Hepatocyte (in vitro differentiated cells): Measurements from ENCODE around the gene OR6C70. TPM values are rescaled to one million over a fixed set of nuclear protein-coding genes. Genes with fewer than 3 reads are reported as not detected.

Experiments used
- DNase-seq: peaks from one replicate; pipeline ENCODE4 v3.0.0-alpha.2; 2016; ENCODE audit warnings: low spot score
- H2AFZ ChIP-seq: fragments of 200-600 bp; sonication (generic); 2 replicates; pipeline ENCODE4 v1.6.0; 2016; ENCODE audit warnings: antibody characterized with exemption, mild to moderate bottlenecking
- H3K27ac ChIP-seq: fragments of 200-600 bp; sonication (generic); 2 replicates; pipeline ENCODE4 v1.5.1; 2016; ENCODE audit warnings: mild to moderate bottlenecking
- H3K27me3 ChIP-seq: fragments of 200-600 bp; sonication (generic); 2 replicates; pipeline ENCODE4 v1.6.1; 2016
- H3K36me3 ChIP-seq: fragments of 200-600 bp; sonication (generic); replicated peaks from 2 replicates; pipeline ENCODE4 v1.5.1; 2016; ENCODE audit warnings: low read depth; ENCODE audit not compliant: insufficient read depth
- H3K4me1 ChIP-seq: fragments of 200-600 bp; sonication (generic); 2 replicates; pipeline ENCODE4 v1.5.1; 2016; ENCODE audit warnings: mild to moderate bottlenecking, moderate library complexity; ENCODE audit not compliant: insufficient read depth
- H3K4me2 ChIP-seq: fragments of 200-600 bp; sonication (generic); 2 replicates; pipeline ENCODE4 v1.6.0; 2016
- H3K4me3 ChIP-seq: fragments of 200-600 bp; sonication (generic); 2 replicates; pipeline ENCODE4 v1.5.1; 2016; ENCODE audit warnings: mild to moderate bottlenecking
- H3K79me2 ChIP-seq: fragments of 200-600 bp; sonication (generic); 2 replicates; pipeline ENCODE4 v1.6.0; 2017; ENCODE audit warnings: mild to moderate bottlenecking
- H3K9me2 ChIP-seq: fragments of 200-600 bp; sonication (generic); replicated peaks from 2 replicates; pipeline ENCODE4 v1.6.0; 2017; ENCODE audit warnings: mild to moderate bottlenecking; ENCODE audit not compliant: insufficient read depth
- H3K9me3 ChIP-seq: fragments of 200-600 bp; sonication (generic); 2 replicates; pipeline ENCODE4 v1.5.1; 2016; ENCODE audit warnings: low read depth, mild to moderate bottlenecking
- H4K20me1 ChIP-seq: fragments of 200-600 bp; sonication (generic); 2 replicates; pipeline ENCODE4 v1.6.0; 2016; ENCODE audit warnings: mild to moderate bottlenecking; ENCODE audit not compliant: insufficient read depth, poor library complexity, severe bottlenecking
- CTCF ChIP-seq: fragments of 200-600 bp; sonication (generic); IDR thresholded peaks from 2 replicates; pipeline ENCODE4 v1.5.1; 2016; ENCODE audit warnings: antibody characterized with exemption, mild to moderate bottlenecking; ENCODE audit not compliant: poor library complexity
- EZH2 ChIP-seq: fragments of 200-600 bp; sonication (generic); IDR thresholded peaks from 2 replicates; pipeline ENCODE4 v1.6.1; 2016; ENCODE audit warnings: antibody characterized with exemption, mild to moderate bottlenecking, borderline replicate concordance
- EZH2phosphoT487 ChIP-seq: fragments of 200-600 bp; sonication (generic); IDR thresholded peaks from one replicate; pipeline ENCODE4 v1.6.1; 2018; ENCODE audit warnings: antibody characterized with exemption, mild to moderate bottlenecking, low read depth, moderate library complexity; ENCODE audit not compliant: unreplicated experiment, severe bottlenecking
- WGBS: methylation state at CpG from one replicate; pipeline ENCODE4 v1.1.6; 2016; ENCODE audit warnings: low lambda C conversion rate; ENCODE audit errors: missing lambda C conversion rate; 5-methylcytosine and 5-hydroxymethylcytosine counted together
- polyA plus RNA-seq: library from polyadenylated mRNA; unstranded; fragments of >200 nt; fragmentation: Nextera tagmentation; extraction: Ambion mirVana; gene quantifications from 2 replicates; pipeline ENCODE4 v1.2.1, GENCODE V29; 2016
- total RNA-seq: library from RNA; depleted of rRNA; stranded (reverse); fragments of >200 nt; gene quantifications from 2 replicates; pipeline ENCODE4 v1.2.3, GENCODE V29; 2014

OR6C70 gene
- total and polyA plus RNA-seq, 2 experiments from 2014 or later = not detected

- TF ChIP-seq EZH2phosphoT487 = no peak
- no peak for TF ChIP-seq EZH2
- TF ChIP-seq CTCF = no peak
- Histone ChIP-seq H3K4me3 (no peak overlapping the region), H3K79me2 (no peaks in the 10 kb centered on the region), H4K20me1 (no peaks in the 10 kb centered on the region), H3K9me3 (no peaks in the 10 kb centered on the region), H3K36me3 (no peaks in the 10 kb centered on the region), H3K27me3 (no peaks in the 10 kb centered on the region), H3K9me2 (no peaks in the 10 kb centered on the region), H3K4me2 (no peak overlapping the region), H3K4me1 (peaks cover 13% of the 10 kb centered on the region), H3K27ac (no peak overlapping the region), H2AFZ (no peak overlapping the region)
- DNase-seq = no peak
- 49% methylated on average over 2 of the region's 2 CpGs for WGBS
Measured at GRCh38 chr12:55501601-55502000, 31.7 kb upstream of the OR6C70 start.

GRCh38 chr12:55499810-55500252, 29.9 kb upstream of the OR6C70 start:
- peak overlapping the region; percentile 3 for H2AFZ ChIP-seq
- H4K20me1 ChIP-seq = no peaks in the 10 kb centered on the region
- no peaks in the 10 kb centered on the region for H3K9me2 ChIP-seq
- peaks cover 13% of the 10 kb centered on the region for H3K4me1 ChIP-seq
- 11% methylated on average over 2 of the region's 2 CpGs for WGBS
- TF ChIP-seq EZH2 = no peak
- TF ChIP-seq CTCF = no peak
- TF ChIP-seq EZH2phosphoT487 = no peak
- DNase-seq = peak; percentile 69
- H3K79me2 ChIP-seq = no peaks in the 10 kb centered on the region
- H3K4me3 ChIP-seq = no peak overlapping the region
- H3K9me3 ChIP-seq = no peaks in the 10 kb centered on the region
- H3K4me2 ChIP-seq = peak overlapping the region; percentile 65
- peak overlapping the region; percentile 86 for H3K27ac ChIP-seq
- no peaks in the 10 kb centered on the region for H3K27me3 ChIP-seq
- H3K36me3 ChIP-seq = no peaks in the 10 kb centered on the region

GRCh38 chr12:55499231-55499630, 29.3 kb upstream of the OR6C70 start:
- H3K4me2 ChIP-seq = peak overlapping the region; percentile 65
- peak overlapping the region; percentile 86 for H3K27ac ChIP-seq
- 92% methylated on average over 4 of the region's 4 CpGs for WGBS
- peak; percentile 10 for DNase-seq
- H3K27me3 ChIP-seq = no peaks in the 10 kb centered on the region
- no peak overlapping the region for H3K4me3 ChIP-seq
- H3K79me2 ChIP-seq = no peaks in the 10 kb centered on the region
- no peaks in the 10 kb centered on the region for H4K20me1 ChIP-seq
- H2AFZ ChIP-seq = no peak overlapping the region
- H3K36me3 ChIP-seq = no peaks in the 10 kb centered on the region
- TF ChIP-seq EZH2phosphoT487 (no peak), EZH2 (no peak), CTCF (no peak)
- H3K4me1 ChIP-seq = peaks cover 13% of the 10 kb centered on the region
- H3K9me2 ChIP-seq = no peaks in the 10 kb centered on the region
- no peaks in the 10 kb centered on the region for H3K9me3 ChIP-seq

GRCh38 chr12:55495490-55495889, 25.6 kb upstream of the OR6C70 start:
- Histone ChIP-seq H3K4me1 (peaks cover 13% of the 10 kb centered on the region), H3K9me2 (no peaks in the 10 kb centered on the region), H3K27ac (no peak overlapping the region), H3K9me3 (no peaks in the 10 kb centered on the region), H4K20me1 (no peaks in the 10 kb centered on the region), H3K27me3 (no peaks in the 10 kb centered on the region), H3K36me3 (no peaks in the 10 kb centered on the region), H3K4me2 (no peak overlapping the region), H2AFZ (no peak overlapping the region), H3K4me3 (no peak overlapping the region), H3K79me2 (no peaks in the 10 kb centered on the region)
- DNase-seq = peak; percentile 22
- 73% methylated on average over 5 of the region's 5 CpGs for WGBS
- no peak for TF ChIP-seq EZH2phosphoT487
- no peak for TF ChIP-seq CTCF
- no peak for TF ChIP-seq EZH2
